Stimulated activated naive B cell treated with anti-CD40 and anti-IgM and Interleukin-4, amounts not matched to agents 10 μg/mL and 1 μg/mL and 100 μg/mL, for 72 hours (primary cell): ENCODE results near the gene ESRP2.

Source experiments
- ATAC-seq, 2 donors: fragments of 150-1000 bp; cut with Tn5 transposase; replicated peaks; 2 replicates each; pipeline ENCODE4 v1.10.0; 2021; ENCODE audit warnings: moderate library complexity in 1 of 2
- DNase-seq: peaks from one replicate; pipeline ENCODE4 v3.0.0; 2021
- H3K27ac Mint-ChIP-seq: one replicate; pipeline ENCODE4 v1.8.0; 2022; ENCODE audit warnings: mild to moderate bottlenecking, mixed read lengths
- H3K27me3 Mint-ChIP-seq, 2 donors: one replicate each; pipeline ENCODE4 v1.8.0; 2022; ENCODE audit warnings: mixed read lengths in 2 of 2
- H3K36me3 Mint-ChIP-seq, 2 donors: one replicate each; pipeline ENCODE4 v1.8.0; 2022; ENCODE audit warnings: mixed read lengths in 2 of 2, mild to moderate bottlenecking in 1 of 2
- H3K4me1 Mint-ChIP-seq, 2 donors: one replicate each; pipeline ENCODE4 v1.8.0; 2022; ENCODE audit warnings: mixed read lengths in 2 of 2, mild to moderate bottlenecking in 1 of 2
- H3K4me3 Mint-ChIP-seq, 2 donors: one replicate each; pipeline ENCODE4 v1.8.0; 2022; ENCODE audit warnings: mild to moderate bottlenecking in 2 of 2, mixed read lengths in 2 of 2, moderate library complexity in 1 of 2
- H3K9me3 Mint-ChIP-seq, 2 donors: one replicate each; pipeline ENCODE4 v1.8.0; 2022; ENCODE audit warnings: mixed read lengths in 2 of 2, mild to moderate bottlenecking in 1 of 2

Gene ESRP2

DNA sequence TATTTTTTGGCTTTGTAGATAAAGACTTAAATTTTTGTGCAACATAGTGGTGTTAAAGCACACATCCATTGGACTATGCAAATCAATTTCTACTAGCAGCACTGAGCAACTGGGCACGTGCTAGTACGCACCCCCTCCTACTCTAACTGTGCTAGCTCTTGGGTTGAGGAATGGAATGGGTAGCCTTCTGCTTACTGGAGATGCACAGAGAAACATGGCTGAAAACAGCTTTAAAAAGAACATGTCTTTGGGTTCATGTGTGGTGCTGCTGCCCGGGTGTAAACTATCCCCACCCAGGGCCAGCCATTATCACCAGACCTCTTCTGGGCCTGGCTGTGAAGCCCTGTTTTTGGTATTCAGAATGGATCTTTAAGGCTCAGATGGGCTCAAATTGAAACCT is 7.3 kb downstream of the ESRP2 start:
- H3K4me3 Mint-ChIP-seq: no peak overlapping the region
- ATAC-seq: no peak
- no peak overlapping the region for H3K27ac Mint-ChIP-seq
- H3K4me1 Mint-ChIP-seq: peaks cover 31 to 59% of the 10 kb centered on the region in 2 donors
- no peaks in the 10 kb centered on the region for H3K9me3 Mint-ChIP-seq
- no peaks in the 10 kb centered on the region for H3K27me3 Mint-ChIP-seq
- DNase-seq: no peak
- peaks cover 8 to 37% of the 10 kb centered on the region in 2 donors for H3K36me3 Mint-ChIP-seq

DNA sequence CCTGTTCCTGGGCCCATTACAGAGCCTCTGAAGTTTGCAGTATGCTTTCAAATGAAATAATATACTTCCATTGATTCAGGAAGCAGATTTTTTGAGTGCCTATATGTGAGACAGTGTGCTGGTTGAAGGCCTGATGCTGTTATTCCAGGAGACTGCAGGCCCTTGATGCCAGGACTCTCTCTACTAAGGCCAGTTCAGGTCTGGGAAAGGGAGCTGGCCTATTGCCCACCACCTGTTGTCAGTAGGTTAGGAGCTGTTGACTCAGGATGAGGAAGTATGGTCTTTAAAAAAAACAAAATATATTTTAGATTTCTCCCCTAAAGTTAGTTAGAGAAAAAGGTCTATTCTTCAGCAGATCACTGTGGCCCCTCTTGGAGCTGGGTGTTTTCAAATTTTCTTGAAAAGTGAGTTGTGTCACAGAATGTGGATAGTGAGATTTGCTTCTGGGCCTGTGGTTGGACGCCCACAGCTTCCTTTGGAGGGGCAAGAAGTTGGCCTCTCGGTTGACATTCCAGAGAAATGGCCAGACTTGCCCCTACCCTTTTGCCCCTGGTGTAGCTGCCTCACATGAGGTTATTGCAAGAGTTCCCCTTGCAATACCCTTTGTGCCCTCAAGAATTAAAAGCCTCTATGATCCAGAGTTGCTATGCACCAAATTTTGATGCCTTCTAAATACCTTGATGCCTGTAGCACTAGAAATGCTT is 7.9 kb downstream of the ESRP2 start:
- Mint-ChIP-seq H3K4me1 (peaks cover 26 to 53% of the 10 kb centered on the region in 2 donors), H3K27ac (peak overlapping the region; percentile 81)

GRCh38 chr16:68227183-68227793 is 8.6 kb downstream of the ESRP2 start:
- Mint-ChIP-seq H3K27ac (peak overlapping the region; percentile 81), H3K4me3 (peak overlapping the region in 1 of 2 donors; percentile 48), H3K36me3 (peaks cover 8 to 41% of the 10 kb centered on the region in 2 donors), H3K4me1 (peaks cover 23 to 47% of the 10 kb centered on the region in 2 donors), H3K9me3 (no peaks in the 10 kb centered on the region), H3K27me3 (no peaks in the 10 kb centered on the region)
- ATAC-seq: peak; percentile 91 to 94
- no peak for DNase-seq

More for the DNA sequence above, 7.9 kb downstream of the ESRP2 start:
- Mint-ChIP-seq H3K4me3 (peak overlapping the region in 1 of 2 donors; percentile 41), H3K27me3 (no peaks in the 10 kb centered on the region), H3K36me3 (peaks cover 8 to 37% of the 10 kb centered on the region in 2 donors), H3K9me3 (no peaks in the 10 kb centered on the region)
- ATAC-seq: peak in 1 of 2 donors; percentile 19
- no peak for DNase-seq

GRCh38 chr16:68226116-68226515 is 9.8 kb downstream of the ESRP2 start:
- Mint-ChIP-seq H3K9me3 (no peaks in the 10 kb centered on the region), H3K27ac (peak overlapping the region; percentile 79), H3K4me3 (peak overlapping the region in 1 of 2 donors; percentile 60), H3K27me3 (no peaks in the 10 kb centered on the region), H3K36me3 (peaks cover 8 to 49% of the 10 kb centered on the region in 2 donors), H3K4me1 (peaks cover 22 to 47% of the 10 kb centered on the region in 2 donors)
- DNase-seq (no peak), ATAC-seq (no peak)

- Mint-ChIP-seq H3K27me3 (no peaks in the 10 kb centered on the region), H3K36me3 (peaks cover 6 to 37% of the 10 kb centered on the region in 2 donors), H3K27ac (no peak overlapping the region), H3K4me3 (no peak overlapping the region), H3K9me3 (no peaks in the 10 kb centered on the region), H3K4me1 (peaks cover 17 to 32% of the 10 kb centered on the region in 2 donors)
- DNase-seq: no peak
- no peak for ATAC-seq
These were observed 12.9 kb downstream of the ESRP2 start for GRCh38 chr16:68223072-68223471.

DNA sequence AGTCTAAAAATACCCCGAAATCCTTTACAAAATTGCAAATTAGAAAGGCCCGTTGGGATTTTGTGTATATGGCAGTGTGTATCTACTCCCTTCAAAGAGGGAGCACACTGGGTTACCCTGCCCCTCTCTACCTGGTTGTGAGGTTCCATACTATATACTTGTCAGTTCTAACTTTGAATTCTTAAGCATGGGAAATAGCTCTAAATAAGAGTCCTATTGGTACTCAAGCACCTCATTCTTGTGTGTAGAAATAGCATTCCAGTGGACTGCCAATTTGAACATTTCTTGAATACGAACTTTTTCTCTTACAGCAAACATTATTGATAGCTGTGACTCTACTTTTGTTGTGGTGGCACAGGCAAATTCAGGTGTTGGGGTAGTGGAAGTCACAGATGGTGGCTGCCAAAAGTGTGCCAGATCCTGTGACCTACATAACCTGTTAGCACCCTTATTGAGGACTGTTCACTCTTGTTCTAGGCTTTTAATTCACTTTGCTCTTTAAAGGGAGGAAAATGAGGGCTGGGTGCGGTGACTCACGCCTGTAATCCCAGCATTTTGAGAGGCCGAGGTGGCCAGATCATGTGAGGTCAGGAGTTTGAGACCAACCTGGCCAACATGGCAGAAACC is 16.1 kb downstream of the ESRP2 start:
- DNase-seq (no peak), ATAC-seq (no peak)
- Mint-ChIP-seq H3K36me3 (peaks cover 12 to 36% of the 10 kb centered on the region in 2 donors), H3K27me3 (no peaks in the 10 kb centered on the region), H3K9me3 (no peaks in the 10 kb centered on the region), H3K4me1 (peaks cover 6% of the 10 kb centered on the region in 2 donors), H3K4me3 (no peak overlapping the region), H3K27ac (peak overlapping the region; percentile 47)

GRCh38 chr16:68217506-68217905 is 18.4 kb downstream of the ESRP2 start:
- Mint-ChIP-seq H3K27ac (peak overlapping the region; percentile 66), H3K4me3 (no peak overlapping the region), H3K36me3 (peaks cover 12 to 32% of the 10 kb centered on the region in 2 donors), H3K9me3 (no peaks in the 10 kb centered on the region), H3K4me1 (peaks cover 6% of the 10 kb centered on the region in 2 donors), H3K27me3 (no peaks in the 10 kb centered on the region)
- ATAC-seq: no peak
- DNase-seq: no peak

DNA sequence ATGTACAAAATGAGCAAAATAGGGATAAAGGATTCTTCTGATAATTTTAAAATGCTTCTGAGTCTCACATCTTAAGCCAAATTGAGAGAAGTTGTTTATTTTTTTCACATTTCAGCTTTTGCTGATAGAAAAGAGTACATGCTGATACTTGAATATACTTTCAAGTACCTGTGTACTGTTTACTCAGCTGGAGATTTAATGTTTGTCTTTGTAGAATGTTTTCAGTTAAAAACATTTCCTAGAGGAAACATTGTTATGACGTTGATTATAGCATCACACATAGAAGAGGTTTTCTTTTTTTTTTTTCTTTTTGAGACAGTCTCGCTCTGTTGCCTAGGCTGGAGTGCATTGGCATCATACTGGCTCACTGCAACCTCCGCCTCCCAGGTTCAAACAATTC is 19.7 kb downstream of the ESRP2 start:
- Mint-ChIP-seq H3K9me3 (no peaks in the 10 kb centered on the region), H3K27me3 (no peaks in the 10 kb centered on the region), H3K4me3 (no peak overlapping the region), H3K4me1 (peaks cover 6 to 12% of the 10 kb centered on the region in 2 donors), H3K36me3 (peaks cover 12 to 29% of the 10 kb centered on the region in 2 donors), H3K27ac (no peak overlapping the region)
- no peak for DNase-seq
- ATAC-seq: no peak

DNA sequence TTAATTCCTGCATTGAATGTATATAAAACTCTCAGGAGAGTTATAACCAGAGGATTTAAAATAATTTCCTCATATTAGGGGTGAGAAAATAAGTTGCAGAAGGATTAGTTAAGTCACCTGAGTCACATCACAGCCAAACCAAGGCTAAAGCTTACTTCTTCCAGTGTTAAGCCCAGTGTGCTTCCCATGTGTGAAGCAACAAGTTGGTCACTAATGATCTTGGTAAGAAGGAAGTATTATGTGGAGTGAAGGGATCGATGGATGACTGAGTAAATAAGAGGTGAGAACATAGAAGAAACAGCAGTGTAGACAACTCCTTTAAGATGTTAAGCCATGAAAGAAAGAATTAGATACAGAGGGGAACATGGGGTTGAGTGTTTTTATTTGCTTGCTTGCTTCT is 20.6 kb downstream of the ESRP2 start:
- ATAC-seq (no peak), DNase-seq (no peak)
- peak overlapping the region; percentile 48 for H3K27ac Mint-ChIP-seq
- no peaks in the 10 kb centered on the region for H3K27me3 Mint-ChIP-seq
- H3K4me1 Mint-ChIP-seq: peaks cover 6 to 18% of the 10 kb centered on the region in 2 donors
- peaks cover 12 to 26% of the 10 kb centered on the region in 2 donors for H3K36me3 Mint-ChIP-seq
- H3K4me3 Mint-ChIP-seq: no peak overlapping the region
- no peaks in the 10 kb centered on the region for H3K9me3 Mint-ChIP-seq

- no peaks in the 10 kb centered on the region for H3K27me3 Mint-ChIP-seq
- ATAC-seq (no peak), DNase-seq (no peak)
- no peaks in the 10 kb centered on the region for H3K9me3 Mint-ChIP-seq
- H3K4me3 Mint-ChIP-seq: no peak overlapping the region
- peaks cover 6 to 18% of the 10 kb centered on the region in 2 donors for H3K4me1 Mint-ChIP-seq
- peaks cover 12 to 22% of the 10 kb centered on the region in 2 donors for H3K36me3 Mint-ChIP-seq
- peak overlapping the region; percentile 60 for H3K27ac Mint-ChIP-seq
These were observed 21.2 kb downstream of the ESRP2 start for GRCh38 chr16:68214726-68215125.

- ATAC-seq (no peak), DNase-seq (no peak)
- peaks cover 13% of the 10 kb centered on the region in 2 donors for H3K36me3 Mint-ChIP-seq
- no peaks in the 10 kb centered on the region for H3K9me3 Mint-ChIP-seq
- peaks cover 0 to 6% of the 10 kb centered on the region in 2 donors for H3K4me1 Mint-ChIP-seq
- no peak overlapping the region for H3K4me3 Mint-ChIP-seq
- no peak overlapping the region for H3K27ac Mint-ChIP-seq
- no peaks in the 10 kb centered on the region for H3K27me3 Mint-ChIP-seq
These were observed 29.7 kb downstream of the ESRP2 start for GRCh38 chr16:68206245-68206644.

- H3K27me3 Mint-ChIP-seq: no peaks in the 10 kb centered on the region
- peaks cover 5 to 15% of the 10 kb centered on the region in 2 donors for H3K4me1 Mint-ChIP-seq
- no peak overlapping the region for H3K4me3 Mint-ChIP-seq
- DNase-seq: no peak
- H3K9me3 Mint-ChIP-seq: no peaks in the 10 kb centered on the region
- H3K36me3 Mint-ChIP-seq: peaks cover 15 to 20% of the 10 kb centered on the region in 2 donors
- no peak for ATAC-seq
- peak overlapping the region; percentile 87 for H3K27ac Mint-ChIP-seq
These were observed 33.8 kb downstream of the ESRP2 start for GRCh38 chr16:68202091-68202519.

DNA sequence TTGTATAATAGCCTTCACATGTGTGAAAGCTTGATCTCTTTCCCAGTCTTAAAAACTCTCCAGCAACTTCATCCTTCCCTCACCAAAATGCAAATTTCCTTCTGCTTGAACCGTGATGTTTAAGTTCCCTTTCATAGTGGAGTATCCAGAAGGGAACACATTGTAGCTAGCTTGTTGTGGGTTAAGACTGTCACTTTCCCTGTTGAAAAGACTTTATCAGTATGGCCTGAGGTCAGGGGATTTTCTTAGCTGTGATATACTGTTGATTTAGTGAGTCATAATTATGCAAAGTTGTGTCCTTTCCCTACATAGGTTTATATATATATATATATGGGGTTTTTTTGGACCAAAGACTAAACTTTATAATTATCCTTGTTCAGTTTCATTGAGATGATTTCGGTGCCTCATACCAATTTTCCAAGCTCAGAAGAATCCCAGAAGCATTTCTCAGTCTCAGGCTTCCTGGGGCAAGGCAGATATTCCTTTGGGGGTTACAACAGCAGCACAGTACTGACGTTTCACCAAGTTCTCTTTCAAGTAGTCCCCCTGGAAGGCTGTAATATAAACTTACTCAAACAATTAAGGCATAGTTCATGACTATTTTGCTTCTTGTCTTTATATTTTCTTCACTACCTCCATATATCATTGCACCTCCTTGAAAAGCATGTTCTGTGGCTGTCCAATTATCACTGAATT is 35.7 kb downstream of the ESRP2 start:
- Mint-ChIP-seq H3K36me3 (peaks cover 15 to 19% of the 10 kb centered on the region in 2 donors), H3K27ac (peak overlapping the region; percentile 56), H3K27me3 (no peaks in the 10 kb centered on the region), H3K4me1 (peaks cover 5 to 15% of the 10 kb centered on the region in 2 donors), H3K4me3 (no peak overlapping the region), H3K9me3 (no peaks in the 10 kb centered on the region)
- DNase-seq: no peak
- ATAC-seq: peak; percentile 56 to 82

DNA sequence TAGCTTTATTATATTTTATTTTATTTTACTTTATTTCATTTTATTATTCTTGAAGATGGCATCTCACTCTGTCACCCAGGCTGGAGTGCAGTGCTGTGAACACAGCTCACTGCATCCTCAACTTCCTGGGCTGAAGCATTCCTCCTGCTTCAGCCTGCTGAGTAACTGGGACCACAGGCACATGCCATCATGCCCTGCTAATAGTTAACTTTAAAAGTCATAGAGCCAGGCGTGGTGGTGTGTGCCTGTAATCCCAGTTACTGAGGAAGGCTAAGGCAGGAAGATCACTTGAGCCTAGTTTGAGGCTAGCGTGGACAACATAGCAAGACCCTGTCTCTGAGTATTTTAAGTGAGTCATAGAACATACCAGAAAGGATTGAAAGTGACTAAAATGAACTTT is 38.7 kb downstream of the ESRP2 start:
- no peaks in the 10 kb centered on the region for H3K27me3 Mint-ChIP-seq
- ATAC-seq: no peak
- no peak overlapping the region for H3K27ac Mint-ChIP-seq
- peaks cover 5 to 20% of the 10 kb centered on the region in 2 donors for H3K4me1 Mint-ChIP-seq
- DNase-seq: no peak
- H3K36me3 Mint-ChIP-seq: peaks cover 22 to 23% of the 10 kb centered on the region in 2 donors
- H3K4me3 Mint-ChIP-seq: no peak overlapping the region
- no peaks in the 10 kb centered on the region for H3K9me3 Mint-ChIP-seq
